GM12875 (cell line): ENCODE results near the gene TBC1D22A.

ENCODE experiments used
- H3K4me3 ChIP-seq: one replicate; pipeline ENCODE4 v1.5.1; 2011; ENCODE audit warnings: low read depth, low read length, control low read depth
- CTCF ChIP-seq: IDR thresholded peaks from 2 replicates; pipeline ENCODE4 v1.5.1; 2011; ENCODE audit warnings: low read depth, mild to moderate bottlenecking, control low read depth, inconsistent platforms, low read length, moderate library complexity, borderline replicate concordance; ENCODE audit not compliant: insufficient read depth

Gene TBC1D22A

GRCh38 chr22:47050401-47051051, 288.1 kb downstream of the TBC1D22A start:
- H3K4me3 ChIP-seq, result no peak overlapping the region
- TF ChIP-seq CTCF, result no peak

GRCh38 chr22:47051441-47052071, 289.1 kb downstream of the TBC1D22A start:
- no peak for TF ChIP-seq CTCF
- H3K4me3 ChIP-seq, result no peak overlapping the region

- no peak overlapping the region for H3K4me3 ChIP-seq
- TF ChIP-seq CTCF, result no peak
Measured at GRCh38 chr22:47052236-47053012, 290.0 kb downstream of the TBC1D22A start.

- TF ChIP-seq CTCF, result no peak
- H3K4me3 ChIP-seq, result no peak overlapping the region
Measured at GRCh38 chr22:47053013-47053725, 290.7 kb downstream of the TBC1D22A start.

GRCh38 chr22:47053726-47054141, 291.3 kb downstream of the TBC1D22A start:
- H3K4me3 ChIP-seq, result no peak overlapping the region
- no peak for TF ChIP-seq CTCF

GRCh38 chr22:47054231-47055072, 292.0 kb downstream of the TBC1D22A start:
- TF ChIP-seq CTCF, result no peak
- H3K4me3 ChIP-seq, result no peak overlapping the region
